HEK293 (cell line): Measurements from ENCODE around the gene DPCD.

Source experiments
- CTCF ChIA-PET: fragments of 350-600 bp; formaldehyde crosslinking; extraction: SDS; loops from one replicate; lab custom pipeline; 2021; ENCODE audit warnings: antibody characterized with exemption; lab: Yijun Ruan, JAX
- POLR2A ChIA-PET: fragments of 300-600 bp; formaldehyde crosslinking; extraction: SDS; loops from one replicate; lab custom pipeline; 2020; ENCODE audit warnings: antibody characterized with exemption, inconsistent platforms; lab: Yijun Ruan, JAX
- H3K27ac ChIP-seq: fragments of 200-500 bp; sonication (Bioruptor generic); 2 replicates; pipeline ENCODE4 v1.5.1; 2014; ENCODE audit warnings: low read depth, low read length, control low read depth, inconsistent platforms; ENCODE audit errors: extremely low read depth
- H3K36me3 ChIP-seq, 2 experiments: fragments of 200-500 bp in 1 of 2; sonication (Bioruptor generic) in 1 of 2; 1 replicate in 1 of 2; 2 replicates in 1 of 2; pipeline ENCODE4 v1.5.1; 2014 to 2017; ENCODE audit warnings: inconsistent platforms in 2 of 2, low read length in 2 of 2; ENCODE audit not compliant: control insufficient read depth in 2 of 2, insufficient read depth in 1 of 2
- H3K4me1 ChIP-seq: fragments of 200-500 bp; sonication (Bioruptor generic); 2 replicates; pipeline ENCODE4 v1.5.1; 2014; ENCODE audit warnings: mild to moderate bottlenecking, low read length, inconsistent platforms; ENCODE audit not compliant: control insufficient read depth, insufficient read depth
- H3K4me3 ChIP-seq: 2 replicates; pipeline ENCODE4 v1.5.1; 2011; ENCODE audit warnings: low read depth, mild to moderate bottlenecking, control low read depth, low read length, moderate library complexity
- H3K9me3 ChIP-seq: fragments of 200-500 bp; sonication (Bioruptor generic); 2 replicates; pipeline ENCODE4 v1.5.1; 2014; ENCODE audit warnings: low read depth, low read length, inconsistent platforms; ENCODE audit not compliant: control insufficient read depth, insufficient read depth
- BCL11A ChIP-seq: fragments of 450-650 bp; formaldehyde crosslinking; IDR thresholded peaks from 2 replicates; pipeline ENCODE4 v1.5.1; 2016; ENCODE audit warnings: low read depth, missing biosample characterization, missing genetic modification characterization
- FEZF1 ChIP-seq: fragments of 450-650 bp; formaldehyde crosslinking; IDR thresholded peaks from 2 replicates; pipeline ENCODE4 v1.5.1; 2016; ENCODE audit warnings: missing biosample characterization, missing genetic modification characterization
- GLI4 ChIP-seq: fragments of 450-650 bp; formaldehyde crosslinking; IDR thresholded peaks from 2 replicates; pipeline ENCODE4 v1.5.1; 2016; ENCODE audit warnings: missing biosample characterization, missing genetic modification characterization
- HOXC10 ChIP-seq: sonication (generic); formaldehyde crosslinking; IDR thresholded peaks from 2 replicates; pipeline ENCODE4 v1.8.1; 2023; ENCODE audit warnings: mild to moderate bottlenecking, missing genetic modification reagents
- KLF16 ChIP-seq: fragments of 450-650 bp; formaldehyde crosslinking; IDR thresholded peaks from 2 replicates; pipeline ENCODE4 v1.5.1; 2017; ENCODE audit warnings: missing biosample characterization, missing genetic modification characterization
- TSHZ1 ChIP-seq: fragments of 450-650 bp; formaldehyde crosslinking; IDR thresholded peaks from 2 replicates; pipeline ENCODE4 v1.5.1; 2016; ENCODE audit warnings: missing biosample characterization, missing genetic modification characterization, borderline replicate concordance
- ZBTB21 ChIP-seq: fragments of 450-650 bp; formaldehyde crosslinking; IDR thresholded peaks from 2 replicates; pipeline ENCODE4 v1.5.1; 2017; ENCODE audit warnings: missing biosample characterization, missing genetic modification characterization
- ZNF140 ChIP-seq: fragments of 450-650 bp; formaldehyde crosslinking; IDR thresholded peaks from 2 replicates; pipeline ENCODE4 v1.5.1; 2016; ENCODE audit warnings: missing biosample characterization, missing genetic modification characterization
- ZNF174 ChIP-seq: fragments of 450-650 bp; formaldehyde crosslinking; IDR thresholded peaks from 2 replicates; pipeline ENCODE4 v1.5.0; 2017; ENCODE audit warnings: missing biosample characterization, mild to moderate bottlenecking, missing genetic modification characterization
- ZNF2 ChIP-seq: fragments of 450-650 bp; formaldehyde crosslinking; IDR thresholded peaks from 2 replicates; pipeline ENCODE4 v1.5.1; 2016; ENCODE audit warnings: missing biosample characterization, missing genetic modification characterization
- ZNF202 ChIP-seq: fragments of 450-650 bp; formaldehyde crosslinking; IDR thresholded peaks from 2 replicates; pipeline ENCODE4 v1.5.1; 2016; ENCODE audit warnings: missing biosample characterization, missing genetic modification characterization, borderline replicate concordance
- ZNF221 ChIP-seq: fragments of 450-650 bp; formaldehyde crosslinking; IDR thresholded peaks from 2 replicates; pipeline ENCODE4 v1.5.1; 2017; ENCODE audit warnings: missing biosample characterization, missing genetic modification characterization, borderline replicate concordance
- ZNF37A ChIP-seq: fragments of 450-650 bp; IDR thresholded peaks from 2 replicates; pipeline ENCODE4 v1.5.1; 2018; ENCODE audit warnings: missing biosample characterization, missing genetic modification characterization
- ZNF416 ChIP-seq: fragments of 450-650 bp; formaldehyde crosslinking; IDR thresholded peaks from 2 replicates; pipeline ENCODE4 v1.5.1; 2016; ENCODE audit warnings: missing biosample characterization, missing genetic modification characterization
- ZNF510 ChIP-seq: fragments of 450-650 bp; formaldehyde crosslinking; IDR thresholded peaks from 2 replicates; pipeline ENCODE4 v1.5.1; 2018; ENCODE audit warnings: mild to moderate bottlenecking, missing genetic modification characterization, missing biosample characterization; ENCODE audit not compliant: insufficient replicate concordance
- ZNF558 ChIP-seq: fragments of 450-650 bp; formaldehyde crosslinking; IDR thresholded peaks from 2 replicates; pipeline ENCODE4 v1.5.1; 2016; ENCODE audit warnings: missing biosample characterization, missing genetic modification characterization
- ZNF596 ChIP-seq: fragments of 450-650 bp; IDR thresholded peaks from 2 replicates; pipeline ENCODE4 v1.5.0; 2018; ENCODE audit warnings: missing biosample characterization, mild to moderate bottlenecking, missing genetic modification characterization, moderate library complexity
- ZNF677 ChIP-seq: fragments of 450-650 bp; IDR thresholded peaks from 2 replicates; pipeline ENCODE4 v1.5.0; 2018; ENCODE audit warnings: missing biosample characterization, mild to moderate bottlenecking, missing genetic modification characterization, moderate library complexity
- ZNF692 ChIP-seq: fragments of 450-650 bp; formaldehyde crosslinking; IDR thresholded peaks from 2 replicates; pipeline ENCODE4 v1.5.1; 2016; ENCODE audit warnings: missing biosample characterization, missing genetic modification characterization
- TF ChIP-seq, protein P1 (sequence below): fragments of 450-650 bp; formaldehyde crosslinking; IDR thresholded peaks from 2 replicates; pipeline ENCODE4; 2016; ENCODE audit warnings: missing biosample characterization, missing genetic modification characterization
- TF ChIP-seq, protein P2 (sequence below): fragments of 450-650 bp; formaldehyde crosslinking; IDR thresholded peaks from 2 replicates; pipeline ENCODE4 v1.5.1; 2016; ENCODE audit warnings: missing biosample characterization, missing genetic modification characterization, borderline replicate concordance
- TF ChIP-seq, protein P3 (sequence below): fragments of 450-650 bp; formaldehyde crosslinking; IDR thresholded peaks from 2 replicates; pipeline ENCODE4 v1.5.1; 2016; ENCODE audit warnings: missing biosample characterization, missing genetic modification characterization

The DPCD gene

GRCh38 chr10:101602761-101603398, 14.8 kb downstream of the DPCD start:
- Histone ChIP-seq H3K27ac (no peak overlapping the region), H3K9me3 (no peaks in the 10 kb centered on the region), H3K4me1 (no peaks in the 10 kb centered on the region), H3K36me3 (peaks cover 4 to 30% of the 10 kb centered on the region in 2 experiments; a peak in 2 of 3 replicates), H3K4me3 (no peak overlapping the region)
- POLR2A ChIA-PET, result interaction anchor here (1.4 kb wide), 1 partner anchor 178 kb away, joined by 11 read pairs; no protein-coding TSS in a partner anchor
- CTCF ChIA-PET, result interaction anchor here (0.6 to 12.8 kb wide), 49 partner anchors 9 to 558 kb away, joined by 3 to 203 read pairs (median 4); partner anchors contain the start of genes LBX1 and NPM3
- peak; percentile 100 for TF ChIP-seq ZNF2 (tag by site-specific recombination)
- TF ChIP-seq ZNF510, result no peak
- TF ChIP-seq, protein P1, sequence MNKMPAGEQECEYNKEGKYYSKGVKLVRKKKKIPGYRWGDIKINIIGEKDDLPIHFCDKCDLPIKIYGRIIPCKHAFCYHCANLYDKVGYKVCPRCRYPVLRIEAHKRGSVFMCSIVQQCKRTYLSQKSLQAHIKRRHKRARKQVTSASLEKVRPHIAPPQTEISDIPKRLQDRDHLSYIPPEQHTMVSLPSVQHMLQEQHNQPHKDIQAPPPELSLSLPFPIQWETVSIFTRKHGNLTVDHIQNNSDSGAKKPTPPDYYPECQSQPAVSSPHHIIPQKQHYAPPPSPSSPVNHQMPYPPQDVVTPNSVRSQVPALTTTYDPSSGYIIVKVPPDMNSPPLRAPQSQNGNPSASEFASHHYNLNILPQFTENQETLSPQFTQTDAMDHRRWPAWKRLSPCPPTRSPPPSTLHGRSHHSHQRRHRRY (tag by site-specific recombination), result no peak
- TF ChIP-seq ZNF692 (tag by site-specific recombination), result peak; percentile 93
- TF ChIP-seq ZNF677, result no peak
- no peak for TF ChIP-seq ZNF202 (tag by site-specific recombination)
- no peak for TF ChIP-seq ZNF174
- TF ChIP-seq FEZF1 (tag by site-specific recombination), result no peak
- no peak for TF ChIP-seq KLF16
- no peak for TF ChIP-seq ZNF140 (tag by site-specific recombination)
- TF ChIP-seq TSHZ1, result no peak
- TF ChIP-seq ZBTB21 (tag by site-specific recombination), result no peak
- no peak for TF ChIP-seq GLI4 (tag by site-specific recombination)
- no peak for TF ChIP-seq HOXC10 (CRISPR knock-in tag)
- TF ChIP-seq ZNF416 (tag by site-specific recombination), result no peak
- TF ChIP-seq ZNF37A (tag by site-specific recombination), result no peak
- TF ChIP-seq ZNF221, result no peak
- no peak for TF ChIP-seq ZNF558 (tag by site-specific recombination)
- TF ChIP-seq, protein P2, sequence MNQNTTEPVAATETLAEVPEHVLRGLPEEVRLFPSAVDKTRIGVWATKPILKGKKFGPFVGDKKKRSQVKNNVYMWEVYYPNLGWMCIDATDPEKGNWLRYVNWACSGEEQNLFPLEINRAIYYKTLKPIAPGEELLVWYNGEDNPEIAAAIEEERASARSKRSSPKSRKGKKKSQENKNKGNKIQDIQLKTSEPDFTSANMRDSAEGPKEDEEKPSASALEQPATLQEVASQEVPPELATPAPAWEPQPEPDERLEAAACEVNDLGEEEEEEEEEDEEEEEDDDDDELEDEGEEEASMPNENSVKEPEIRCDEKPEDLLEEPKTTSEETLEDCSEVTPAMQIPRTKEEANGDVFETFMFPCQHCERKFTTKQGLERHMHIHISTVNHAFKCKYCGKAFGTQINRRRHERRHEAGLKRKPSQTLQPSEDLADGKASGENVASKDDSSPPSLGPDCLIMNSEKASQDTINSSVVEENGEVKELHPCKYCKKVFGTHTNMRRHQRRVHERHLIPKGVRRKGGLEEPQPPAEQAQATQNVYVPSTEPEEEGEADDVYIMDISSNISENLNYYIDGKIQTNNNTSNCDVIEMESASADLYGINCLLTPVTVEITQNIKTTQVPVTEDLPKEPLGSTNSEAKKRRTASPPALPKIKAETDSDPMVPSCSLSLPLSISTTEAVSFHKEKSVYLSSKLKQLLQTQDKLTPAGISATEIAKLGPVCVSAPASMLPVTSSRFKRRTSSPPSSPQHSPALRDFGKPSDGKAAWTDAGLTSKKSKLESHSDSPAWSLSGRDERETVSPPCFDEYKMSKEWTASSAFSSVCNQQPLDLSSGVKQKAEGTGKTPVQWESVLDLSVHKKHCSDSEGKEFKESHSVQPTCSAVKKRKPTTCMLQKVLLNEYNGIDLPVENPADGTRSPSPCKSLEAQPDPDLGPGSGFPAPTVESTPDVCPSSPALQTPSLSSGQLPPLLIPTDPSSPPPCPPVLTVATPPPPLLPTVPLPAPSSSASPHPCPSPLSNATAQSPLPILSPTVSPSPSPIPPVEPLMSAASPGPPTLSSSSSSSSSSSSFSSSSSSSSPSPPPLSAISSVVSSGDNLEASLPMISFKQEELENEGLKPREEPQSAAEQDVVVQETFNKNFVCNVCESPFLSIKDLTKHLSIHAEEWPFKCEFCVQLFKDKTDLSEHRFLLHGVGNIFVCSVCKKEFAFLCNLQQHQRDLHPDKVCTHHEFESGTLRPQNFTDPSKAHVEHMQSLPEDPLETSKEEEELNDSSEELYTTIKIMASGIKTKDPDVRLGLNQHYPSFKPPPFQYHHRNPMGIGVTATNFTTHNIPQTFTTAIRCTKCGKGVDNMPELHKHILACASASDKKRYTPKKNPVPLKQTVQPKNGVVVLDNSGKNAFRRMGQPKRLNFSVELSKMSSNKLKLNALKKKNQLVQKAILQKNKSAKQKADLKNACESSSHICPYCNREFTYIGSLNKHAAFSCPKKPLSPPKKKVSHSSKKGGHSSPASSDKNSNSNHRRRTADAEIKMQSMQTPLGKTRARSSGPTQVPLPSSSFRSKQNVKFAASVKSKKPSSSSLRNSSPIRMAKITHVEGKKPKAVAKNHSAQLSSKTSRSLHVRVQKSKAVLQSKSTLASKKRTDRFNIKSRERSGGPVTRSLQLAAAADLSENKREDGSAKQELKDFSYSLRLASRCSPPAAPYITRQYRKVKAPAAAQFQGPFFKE, result no peak
- no peak for TF ChIP-seq ZNF596 (tag by site-specific recombination)
- no peak for TF ChIP-seq BCL11A (tag by site-specific recombination)
- TF ChIP-seq, protein P3, sequence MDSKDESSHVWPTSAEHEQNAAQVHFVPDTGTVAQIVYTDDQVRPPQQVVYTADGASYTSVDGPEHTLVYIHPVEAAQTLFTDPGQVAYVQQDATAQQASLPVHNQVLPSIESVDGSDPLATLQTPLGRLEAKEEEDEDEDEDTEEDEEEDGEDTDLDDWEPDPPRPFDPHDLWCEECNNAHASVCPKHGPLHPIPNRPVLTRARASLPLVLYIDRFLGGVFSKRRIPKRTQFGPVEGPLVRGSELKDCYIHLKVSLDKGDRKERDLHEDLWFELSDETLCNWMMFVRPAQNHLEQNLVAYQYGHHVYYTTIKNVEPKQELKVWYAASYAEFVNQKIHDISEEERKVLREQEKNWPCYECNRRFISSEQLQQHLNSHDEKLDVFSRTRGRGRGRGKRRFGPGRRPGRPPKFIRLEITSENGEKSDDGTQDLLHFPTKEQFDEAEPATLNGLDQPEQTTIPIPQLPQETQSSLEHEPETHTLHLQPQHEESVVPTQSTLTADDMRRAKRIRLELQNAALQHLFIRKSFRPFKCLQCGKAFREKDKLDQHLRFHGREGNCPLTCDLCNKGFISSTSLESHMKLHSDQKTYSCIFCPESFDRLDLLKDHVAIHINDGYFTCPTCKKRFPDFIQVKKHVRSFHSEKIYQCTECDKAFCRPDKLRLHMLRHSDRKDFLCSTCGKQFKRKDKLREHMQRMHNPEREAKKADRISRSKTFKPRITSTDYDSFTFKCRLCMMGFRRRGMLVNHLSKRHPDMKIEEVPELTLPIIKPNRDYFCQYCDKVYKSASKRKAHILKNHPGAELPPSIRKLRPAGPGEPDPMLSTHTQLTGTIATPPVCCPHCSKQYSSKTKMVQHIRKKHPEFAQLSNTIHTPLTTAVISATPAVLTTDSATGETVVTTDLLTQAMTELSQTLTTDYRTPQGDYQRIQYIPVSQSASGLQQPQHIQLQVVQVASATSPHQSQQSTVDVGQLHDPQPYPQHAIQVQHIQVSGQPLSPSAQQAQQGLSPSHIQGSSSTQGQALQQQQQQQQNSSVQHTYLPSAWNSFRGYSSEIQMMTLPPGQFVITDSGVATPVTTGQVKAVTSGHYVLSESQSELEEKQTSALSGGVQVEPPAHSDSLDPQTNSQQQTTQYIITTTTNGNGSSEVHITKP (tag by site-specific recombination), result 0 out of 2 replicates have a peak, but pooled peaks have one; percentile 30
